GM13976 (cell line): Measurements from ENCODE around the gene CDK4.

Experiments used
- DNase-seq: peaks from one replicate; pipeline ENCODE4 v3.0.0; 2012; ENCODE audit warnings: low spot score
- in situ Hi-C: fragments of 300-500 bp; cut with MboI; formaldehyde crosslinking; loops from one replicate; pipeline ENCODE4 v1.12.0; 2022; ENCODE audit warnings: low sequenced_read_pairs, mixed read lengths, inconsistent platforms; ENCODE audit not compliant: unreplicated experiment
- TF ChIP-seq, protein P1 (sequence below): IDR thresholded peaks from 2 replicates; pipeline ENCODE4 v1.5.1; 2012; ENCODE audit warnings: borderline replicate concordance, mild to moderate bottlenecking; ENCODE audit not compliant: insufficient read depth; ENCODE audit errors: extremely low read depth, missing control alignments, control extremely low read depth

CDK4 gene

GRCh38 chr12:57720606-57721595, 31.2 kb downstream of the CDK4 start:
- in situ Hi-C loops, result no loop called here
- TF ChIP-seq, protein P1, sequence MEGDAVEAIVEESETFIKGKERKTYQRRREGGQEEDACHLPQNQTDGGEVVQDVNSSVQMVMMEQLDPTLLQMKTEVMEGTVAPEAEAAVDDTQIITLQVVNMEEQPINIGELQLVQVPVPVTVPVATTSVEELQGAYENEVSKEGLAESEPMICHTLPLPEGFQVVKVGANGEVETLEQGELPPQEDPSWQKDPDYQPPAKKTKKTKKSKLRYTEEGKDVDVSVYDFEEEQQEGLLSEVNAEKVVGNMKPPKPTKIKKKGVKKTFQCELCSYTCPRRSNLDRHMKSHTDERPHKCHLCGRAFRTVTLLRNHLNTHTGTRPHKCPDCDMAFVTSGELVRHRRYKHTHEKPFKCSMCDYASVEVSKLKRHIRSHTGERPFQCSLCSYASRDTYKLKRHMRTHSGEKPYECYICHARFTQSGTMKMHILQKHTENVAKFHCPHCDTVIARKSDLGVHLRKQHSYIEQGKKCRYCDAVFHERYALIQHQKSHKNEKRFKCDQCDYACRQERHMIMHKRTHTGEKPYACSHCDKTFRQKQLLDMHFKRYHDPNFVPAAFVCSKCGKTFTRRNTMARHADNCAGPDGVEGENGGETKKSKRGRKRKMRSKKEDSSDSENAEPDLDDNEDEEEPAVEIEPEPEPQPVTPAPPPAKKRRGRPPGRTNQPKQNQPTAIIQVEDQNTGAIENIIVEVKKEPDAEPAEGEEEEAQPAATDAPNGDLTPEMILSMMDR, result no peak
- DNase-seq, result peak; percentile 27

GRCh38 chr12:57719777-57720605, 32.1 kb downstream of the CDK4 start:
- DNase-seq, result peak; percentile 26
- TF ChIP-seq, protein P1, result no peak
- in situ Hi-C loops, result no loop called here

- peak; percentile 14 for DNase-seq
- TF ChIP-seq, protein P1, result no peak
- in situ Hi-C loops, result no loop called here
Measured at GRCh38 chr12:57718641-57719528, 33.2 kb downstream of the CDK4 start.

DNA sequence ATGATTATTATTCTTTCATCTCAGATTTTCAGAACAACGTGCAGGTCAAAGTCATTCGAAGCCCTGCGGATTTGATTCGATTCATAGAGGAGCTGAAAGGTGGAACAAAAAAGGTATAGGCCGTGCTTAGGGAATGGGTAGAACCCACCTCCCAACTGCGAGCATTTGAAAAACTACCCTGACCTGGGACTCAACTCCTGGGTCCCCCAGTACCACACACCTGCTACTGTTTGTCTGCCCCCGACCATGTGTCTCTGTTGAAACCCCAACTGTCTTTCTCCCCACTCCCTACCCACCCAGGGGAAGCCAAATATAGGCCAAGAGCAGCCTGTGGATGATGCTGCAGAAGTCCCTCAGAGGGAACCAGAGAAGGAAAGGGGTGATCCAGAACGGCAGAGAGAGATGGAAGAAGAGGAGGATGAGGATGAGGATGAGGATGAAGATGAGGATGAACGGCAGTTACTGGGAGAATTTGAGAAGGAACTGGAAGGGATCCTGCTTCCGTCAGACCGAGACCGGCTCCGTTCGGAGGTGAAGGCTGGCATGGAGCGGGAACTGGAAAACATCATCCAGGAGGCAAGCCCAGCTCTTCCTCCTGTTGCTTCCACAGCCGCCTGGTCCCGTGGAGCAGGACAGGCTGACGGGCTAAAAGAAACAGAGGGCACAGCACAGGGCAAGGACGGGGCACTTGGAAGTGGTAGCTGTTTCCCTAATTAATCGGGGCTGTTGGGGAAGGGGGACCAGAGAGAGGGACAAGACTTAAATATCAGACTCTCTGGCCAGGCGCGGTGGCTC, 34.1 kb downstream of the CDK4 start:
- TF ChIP-seq, protein P1, result no peak
- DNase-seq, result no peak
- in situ Hi-C loops, result no loop called here

DNA sequence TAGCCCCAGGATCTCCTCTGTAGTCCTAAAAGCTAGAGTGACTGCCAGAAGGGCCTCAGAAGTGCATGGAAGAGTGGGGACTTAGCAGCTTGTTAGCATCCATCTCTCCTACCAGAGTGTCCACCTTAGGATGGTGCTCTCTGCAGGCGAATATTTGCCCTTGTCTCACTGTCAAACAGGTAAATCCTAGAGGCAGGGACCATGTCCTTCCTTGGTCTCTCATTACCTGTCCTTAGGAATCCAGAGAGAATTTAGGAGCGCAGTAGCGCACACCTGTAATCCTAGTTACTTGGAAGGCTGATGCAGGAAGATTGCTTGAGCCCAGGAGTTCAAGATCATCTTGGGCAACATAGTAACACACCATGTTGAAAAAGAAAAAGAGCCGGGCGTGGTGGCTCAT, 35.0 kb downstream of the CDK4 start:
- no peak for DNase-seq
- in situ Hi-C loops, result no loop called here
- TF ChIP-seq, protein P1, result no peak
